Endothelial cell of umbilical vein (primary cell): ENCODE measurements around the gene F5.

Experiments
- EZH2 ChIP-seq: IDR thresholded peaks from 2 replicates; pipeline ENCODE4 v1.6.1; 2012; ENCODE audit warnings: borderline replicate concordance, low read depth, mild to moderate bottlenecking, moderate library complexity, low read length, inconsistent platforms; ENCODE audit not compliant: severe bottlenecking
- POLR2A ChIP-seq: IDR thresholded peaks from 2 replicates; pipeline ENCODE4 v1.6.1; 2012; ENCODE audit warnings: low read depth, mild to moderate bottlenecking, control low read depth, low read length
- POLR2AphosphoS5 ChIP-seq: IDR thresholded peaks from 2 replicates; pipeline ENCODE4 v1.6.1; 2012; ENCODE audit warnings: low read depth, mild to moderate bottlenecking, control low read depth, low read length, moderate library complexity; ENCODE audit not compliant: insufficient read depth
- TF ChIP-seq, protein P1 (sequence below), 2 donors: IDR thresholded peaks; 1 replicate in 1 of 2; 2 replicates in 1 of 2; pipeline ENCODE4 v1.5.1; 2011; ENCODE audit warnings: low read length in 2 of 2, mild to moderate bottlenecking in 2 of 2, moderate library complexity in 2 of 2, control low read depth in 1 of 2, inconsistent platforms in 1 of 2, low read depth in 1 of 2; ENCODE audit not compliant: insufficient read depth in 1 of 2; ENCODE audit errors: extremely low read depth in 1 of 2
- TF ChIP-seq, protein P2 (sequence below): IDR thresholded peaks from 2 replicates; pipeline ENCODE4 v1.6.1; 2011; ENCODE audit not compliant: insufficient read depth, insufficient read length

DNA sequence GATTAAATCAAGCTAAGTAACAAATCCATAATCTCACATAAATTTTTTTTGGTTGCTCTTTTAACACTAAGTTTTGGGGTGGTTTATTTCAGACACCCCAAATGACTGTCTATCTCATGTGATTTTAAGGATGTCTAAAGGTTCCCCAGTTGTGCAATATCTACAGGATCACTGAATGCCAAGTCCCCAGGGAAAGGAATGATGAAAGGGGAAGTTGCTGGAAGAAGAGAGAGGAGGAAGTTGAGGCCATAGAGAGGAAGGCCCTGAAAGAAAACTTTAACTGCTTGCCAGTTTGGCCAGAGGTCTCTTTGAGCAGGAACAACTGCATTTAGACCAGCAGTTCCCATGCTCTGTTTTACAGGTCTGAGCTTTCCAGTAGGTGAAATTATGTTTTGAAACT is 73.1 kb downstream of the F5 start:
- TF ChIP-seq POLR2A (no peak), POLR2AphosphoS5 (no peak), EZH2 (no peak)
- TF ChIP-seq, protein P1, sequence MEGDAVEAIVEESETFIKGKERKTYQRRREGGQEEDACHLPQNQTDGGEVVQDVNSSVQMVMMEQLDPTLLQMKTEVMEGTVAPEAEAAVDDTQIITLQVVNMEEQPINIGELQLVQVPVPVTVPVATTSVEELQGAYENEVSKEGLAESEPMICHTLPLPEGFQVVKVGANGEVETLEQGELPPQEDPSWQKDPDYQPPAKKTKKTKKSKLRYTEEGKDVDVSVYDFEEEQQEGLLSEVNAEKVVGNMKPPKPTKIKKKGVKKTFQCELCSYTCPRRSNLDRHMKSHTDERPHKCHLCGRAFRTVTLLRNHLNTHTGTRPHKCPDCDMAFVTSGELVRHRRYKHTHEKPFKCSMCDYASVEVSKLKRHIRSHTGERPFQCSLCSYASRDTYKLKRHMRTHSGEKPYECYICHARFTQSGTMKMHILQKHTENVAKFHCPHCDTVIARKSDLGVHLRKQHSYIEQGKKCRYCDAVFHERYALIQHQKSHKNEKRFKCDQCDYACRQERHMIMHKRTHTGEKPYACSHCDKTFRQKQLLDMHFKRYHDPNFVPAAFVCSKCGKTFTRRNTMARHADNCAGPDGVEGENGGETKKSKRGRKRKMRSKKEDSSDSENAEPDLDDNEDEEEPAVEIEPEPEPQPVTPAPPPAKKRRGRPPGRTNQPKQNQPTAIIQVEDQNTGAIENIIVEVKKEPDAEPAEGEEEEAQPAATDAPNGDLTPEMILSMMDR (IDR thresholded peaks at IDR 0.05; ENCODE audit: extremely low read depth in 1 of 2, insufficient read depth in 1 of 2, low read depth in 1 of 2, low read length in 2 of 2) = no peak
- TF ChIP-seq, protein P2, sequence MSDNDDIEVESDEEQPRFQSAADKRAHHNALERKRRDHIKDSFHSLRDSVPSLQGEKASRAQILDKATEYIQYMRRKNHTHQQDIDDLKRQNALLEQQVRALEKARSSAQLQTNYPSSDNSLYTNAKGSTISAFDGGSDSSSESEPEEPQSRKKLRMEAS = no peak
